DND-41 (cell line): ENCODE measurements around the gene PACS1.

ENCODE experiments used
- CTCF ChIP-seq: IDR thresholded peaks from 2 replicates; pipeline ENCODE4 v1.5.1; 2012; ENCODE audit warnings: borderline replicate concordance, low read length, moderate library complexity, mild to moderate bottlenecking; ENCODE audit not compliant: poor library complexity, severe bottlenecking; ENCODE audit errors: extremely low read depth
- EZH2 ChIP-seq: IDR thresholded peaks from 3 replicates; pipeline ENCODE4 v1.6.1; 2012; ENCODE audit warnings: borderline replicate concordance, low read depth, mild to moderate bottlenecking, moderate library complexity, low read length, inconsistent platforms; ENCODE audit not compliant: severe bottlenecking

DNA sequence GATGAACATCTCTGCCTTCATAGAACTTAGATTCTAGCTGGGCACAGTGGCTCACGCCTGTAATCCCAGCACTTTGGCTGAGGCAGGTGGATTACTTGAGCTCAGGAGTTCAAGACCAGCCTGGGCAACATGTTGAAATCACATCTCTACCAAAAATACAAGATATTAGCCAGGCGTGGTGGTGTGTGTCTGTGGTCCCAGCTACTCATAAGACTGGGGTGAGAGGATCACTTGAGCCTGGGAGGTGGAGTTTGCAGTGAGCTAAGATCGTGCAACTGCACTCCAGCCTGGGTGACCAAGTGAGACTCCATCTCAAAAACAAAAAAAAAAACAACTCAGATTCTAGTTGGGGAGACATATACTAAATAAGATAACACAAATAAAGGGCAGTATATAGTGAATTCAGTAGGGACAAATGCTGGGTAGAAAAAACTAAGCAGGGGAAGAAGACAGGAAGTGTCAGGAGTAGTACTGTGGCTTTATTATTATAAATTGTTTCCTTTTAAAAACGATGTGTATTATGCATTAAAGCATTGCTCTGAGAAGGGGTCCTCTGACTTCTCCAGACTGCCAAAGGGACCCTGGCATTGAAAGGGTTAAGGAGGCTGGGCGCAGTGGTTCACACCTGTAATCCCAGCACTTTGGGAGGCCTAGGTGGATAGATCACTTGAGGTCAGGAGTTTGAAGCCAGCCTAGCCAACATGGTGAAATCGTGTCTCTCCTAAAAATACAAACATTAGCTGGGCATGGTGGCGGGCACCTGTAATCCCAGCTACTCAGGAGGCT, 46.7 kb downstream of the PACS1 start:
- TF ChIP-seq CTCF, result no peak
- no peak for TF ChIP-seq EZH2
